IPS-11a (cell line): ENCODE measurements around the gene ADAMTSL3.
"Not testable (repeated sequence)": the region's sequence is repeated elsewhere in the genome, so short reads cannot be mapped to it uniquely, and the experiment has no call there.

ENCODE experiments used
- H3K4me3 ChIP-seq: one replicate; pipeline ENCODE4 v1.5.1; 2013; ENCODE audit warnings: low read depth, low read length, control low read depth

ADAMTSL3 gene

DNA sequence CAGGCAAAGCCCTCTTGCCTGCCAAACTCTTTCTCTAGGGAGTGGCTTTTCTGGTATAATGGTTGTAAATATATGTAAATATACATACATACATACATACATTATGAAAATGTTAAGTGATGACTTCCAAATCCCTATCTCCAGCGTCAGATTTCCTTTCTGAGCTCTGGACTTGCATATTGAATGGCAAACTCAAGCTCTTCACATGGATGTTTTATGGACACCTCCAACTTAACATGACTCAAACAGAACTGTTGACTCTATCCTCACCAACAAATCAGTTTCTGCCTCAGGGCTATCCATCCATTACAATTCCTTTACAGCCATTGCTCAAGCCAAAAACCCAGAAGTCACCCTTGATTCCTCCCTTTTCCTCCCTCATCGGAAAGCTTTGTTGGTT lies 45.1 kb downstream of the ADAMTSL3 start:
- H3K4me3 ChIP-seq = no peak overlapping the region

DNA sequence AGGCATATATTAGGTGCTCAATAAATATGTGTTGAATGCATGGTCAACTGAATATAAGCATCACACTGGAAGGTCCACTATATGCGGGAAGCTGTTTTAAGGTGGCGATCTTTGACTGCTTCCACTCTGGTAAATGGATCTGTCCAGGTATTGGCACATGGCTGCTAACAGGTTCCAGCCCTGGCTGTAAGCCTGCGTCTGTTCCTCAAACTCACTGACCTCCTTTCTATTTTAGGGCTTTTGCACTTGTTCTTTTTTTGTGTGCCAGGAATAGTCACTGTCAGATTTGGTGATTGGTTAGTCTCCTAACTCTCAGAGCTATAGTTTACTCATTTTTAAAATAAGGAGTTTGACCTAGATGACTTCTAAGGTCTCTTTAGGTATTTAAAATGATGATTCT lies 46.2 kb downstream of the ADAMTSL3 start:
- H3K4me3 ChIP-seq = no peak overlapping the region

DNA sequence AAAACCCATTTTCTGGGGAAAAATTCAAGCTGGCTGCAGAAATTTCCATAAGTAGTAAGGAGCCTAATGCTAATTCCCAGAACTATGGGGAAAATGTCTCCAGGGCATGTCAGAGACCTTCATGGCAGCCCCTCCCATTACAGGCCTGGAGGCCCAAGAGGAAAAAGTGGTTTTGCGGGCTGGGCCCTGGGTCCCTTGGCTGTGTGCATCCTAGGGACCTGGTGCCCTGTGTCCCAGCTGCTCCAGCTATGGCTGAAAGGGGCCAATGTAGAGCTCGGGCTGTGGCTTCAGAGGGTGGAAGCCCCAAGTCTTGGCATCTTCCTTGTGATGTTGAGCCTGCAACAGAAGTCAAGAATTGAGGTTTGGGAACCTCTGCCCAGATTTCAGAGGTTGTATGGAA lies 48.4 kb downstream of the ADAMTSL3 start:
- not testable (repeated sequence) for H3K4me3 ChIP-seq

DNA sequence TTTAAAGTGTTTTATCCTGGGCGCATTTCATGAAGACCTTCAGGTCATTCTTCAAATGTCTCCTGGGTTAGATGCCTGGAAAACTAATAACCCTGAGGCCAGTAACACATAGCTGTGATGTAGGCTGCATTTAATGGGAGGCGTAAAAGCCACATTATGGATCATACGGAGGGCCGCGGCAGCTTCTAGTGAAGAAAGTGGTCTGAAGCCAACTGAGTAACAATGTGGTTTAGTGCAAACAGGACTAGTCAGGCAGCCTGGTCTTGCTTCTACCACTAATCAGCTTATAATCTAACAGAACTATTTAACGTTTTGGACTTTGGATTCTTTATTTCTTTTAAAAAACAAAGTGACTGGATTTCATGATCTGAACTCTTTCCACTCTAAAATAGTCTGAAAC lies 54.4 kb downstream of the ADAMTSL3 start:
- no peak overlapping the region for H3K4me3 ChIP-seq

DNA sequence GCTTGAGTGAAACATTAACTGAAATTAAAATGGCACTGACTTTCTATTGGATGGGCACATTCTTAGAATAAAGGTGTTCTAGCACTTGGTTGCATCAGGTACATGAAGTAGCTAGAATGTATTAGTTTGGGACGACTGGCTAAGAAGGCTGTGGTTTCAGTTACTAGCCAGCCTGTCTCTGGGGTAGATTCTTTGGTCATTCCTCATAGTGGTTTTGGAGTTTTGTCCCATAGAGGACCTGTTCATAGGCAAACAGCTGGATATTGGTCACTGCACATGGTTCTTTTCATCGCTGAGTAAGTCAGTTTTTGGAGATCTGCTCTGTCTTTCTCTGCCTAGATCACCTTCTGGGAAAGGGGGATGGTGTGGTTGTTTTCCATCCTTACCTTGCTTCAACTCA lies 55.3 kb downstream of the ADAMTSL3 start:
- H3K4me3 ChIP-seq = no peak overlapping the region

DNA sequence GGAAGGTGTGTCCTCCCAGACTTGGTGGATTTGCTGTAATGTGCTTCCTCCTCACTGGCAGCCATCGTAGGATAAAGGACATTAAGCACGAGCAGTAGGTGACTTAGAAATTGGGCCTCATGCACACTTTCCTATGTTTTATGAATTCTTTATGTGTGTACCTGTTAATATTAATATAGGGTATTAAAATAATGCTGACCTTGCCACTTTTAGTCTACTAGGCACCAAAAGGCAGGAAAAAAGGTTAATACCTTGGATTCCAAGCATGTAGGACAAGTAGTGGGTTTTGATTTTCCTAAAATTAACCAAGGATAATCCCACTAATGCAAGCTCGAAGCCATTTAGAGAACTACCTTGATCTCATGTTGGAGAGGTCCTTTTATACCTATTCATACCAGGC lies 55.9 kb downstream of the ADAMTSL3 start:
- no peak overlapping the region for H3K4me3 ChIP-seq

DNA sequence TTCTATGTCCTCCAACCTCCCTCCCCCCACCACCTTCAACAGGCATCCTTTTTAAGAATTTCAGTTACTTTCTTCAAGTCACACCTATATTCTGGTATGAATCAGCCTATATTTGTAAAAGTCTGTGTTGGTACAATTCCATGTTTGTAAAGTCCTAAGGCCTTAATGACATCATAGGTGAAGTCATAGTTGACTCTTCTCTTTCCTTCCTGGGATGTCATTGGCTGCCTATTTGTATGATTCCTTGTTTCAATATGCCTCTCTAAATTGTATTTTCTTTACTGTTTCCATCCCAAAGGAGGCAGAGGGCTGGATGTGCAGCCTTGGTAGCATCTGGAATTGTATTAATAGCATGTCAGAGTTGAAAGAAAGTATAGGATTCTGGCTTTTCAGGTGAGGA lies 56.5 kb downstream of the ADAMTSL3 start:
- H3K4me3 ChIP-seq = no peak overlapping the region

DNA sequence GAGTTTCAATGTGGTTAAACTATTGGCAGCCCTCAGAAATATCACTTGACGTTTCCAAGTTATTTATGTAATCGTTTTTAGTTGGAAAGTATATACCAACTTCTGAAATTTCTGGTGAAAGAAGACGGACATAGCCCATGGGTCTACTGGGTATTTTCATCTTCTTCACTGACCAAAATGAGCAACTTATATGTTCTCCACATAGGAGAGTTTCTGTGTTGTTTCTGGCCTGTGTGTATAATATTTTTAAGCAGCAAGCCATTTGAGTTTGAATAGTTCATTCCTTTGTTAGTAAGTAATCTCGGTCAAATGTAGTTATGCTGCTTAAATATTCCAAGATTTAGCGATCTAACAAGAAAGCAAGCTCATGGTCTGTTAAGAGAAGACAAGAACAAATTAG lies 57.3 kb downstream of the ADAMTSL3 start:
- H3K4me3 ChIP-seq = no peak overlapping the region

DNA sequence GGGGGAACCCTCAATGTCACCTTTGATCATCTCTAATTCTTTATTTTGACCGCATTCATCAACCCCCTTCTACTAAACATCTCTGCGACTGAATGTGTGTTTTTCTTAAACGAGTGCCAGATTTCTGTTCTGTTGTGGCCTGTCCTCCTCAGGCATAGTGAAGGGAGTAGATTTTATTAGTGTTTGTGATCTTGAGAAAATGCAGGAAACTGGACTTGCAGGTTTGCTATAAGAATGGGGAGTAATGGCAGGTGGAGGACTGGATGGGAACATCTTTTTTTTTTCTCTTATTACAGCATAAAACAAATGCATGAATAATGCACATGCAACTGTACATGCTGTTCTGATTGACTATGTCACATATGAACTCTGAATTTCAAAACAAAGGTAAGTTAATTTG lies 59.3 kb downstream of the ADAMTSL3 start:
- no peak overlapping the region for H3K4me3 ChIP-seq

DNA sequence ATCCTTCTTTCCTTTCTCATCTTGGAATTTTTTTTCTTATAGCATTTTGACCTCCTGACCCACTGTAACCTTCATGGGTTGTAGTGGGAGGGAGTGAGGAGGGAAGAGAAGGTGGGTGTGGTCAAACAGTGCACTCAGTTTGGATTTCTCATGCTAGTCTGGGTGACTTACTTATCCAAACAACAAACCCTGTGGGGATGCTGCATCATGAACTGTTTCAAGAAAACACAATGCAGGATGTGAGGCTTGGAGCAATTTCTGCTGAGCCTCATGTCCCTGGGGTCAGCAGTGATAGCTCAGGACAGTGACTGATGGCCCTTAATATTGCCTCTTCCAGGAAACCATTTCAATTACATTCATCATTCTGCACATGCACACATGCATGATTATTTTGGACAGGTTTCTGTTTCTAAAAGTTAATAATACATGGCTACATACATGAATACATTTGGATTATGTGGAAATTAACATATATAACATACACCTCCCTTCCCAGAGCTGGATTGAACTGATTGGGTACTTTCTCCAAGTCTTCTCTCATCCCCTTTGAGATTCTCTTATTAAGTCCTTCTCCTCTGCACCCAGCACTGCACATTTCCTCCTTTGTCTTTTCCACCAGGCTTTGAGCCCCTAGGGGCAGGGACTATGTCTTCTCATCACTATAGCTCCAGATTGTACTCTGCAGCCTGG lies 61.2 kb downstream of the ADAMTSL3 start:
- no peak overlapping the region for H3K4me3 ChIP-seq

DNA sequence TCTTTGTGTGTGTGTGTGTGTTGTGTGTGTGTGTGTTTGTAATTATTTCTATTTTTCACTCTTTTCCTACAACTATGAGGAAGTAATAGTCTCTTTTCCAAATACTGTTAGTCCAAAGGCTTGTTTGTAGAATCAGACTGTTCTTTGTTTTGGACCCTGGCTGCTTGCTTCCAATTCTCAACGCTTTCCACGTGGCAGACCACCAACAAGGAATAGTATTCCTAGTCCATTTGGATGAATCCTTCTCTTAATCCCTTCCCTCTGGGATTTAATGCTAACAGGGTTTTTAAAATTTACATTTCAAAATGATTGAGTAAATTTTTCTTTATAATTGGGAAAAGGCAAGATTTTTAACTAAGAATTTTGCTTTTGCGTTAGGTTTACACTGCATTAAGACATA lies 62.7 kb downstream of the ADAMTSL3 start:
- no peak overlapping the region for H3K4me3 ChIP-seq

DNA sequence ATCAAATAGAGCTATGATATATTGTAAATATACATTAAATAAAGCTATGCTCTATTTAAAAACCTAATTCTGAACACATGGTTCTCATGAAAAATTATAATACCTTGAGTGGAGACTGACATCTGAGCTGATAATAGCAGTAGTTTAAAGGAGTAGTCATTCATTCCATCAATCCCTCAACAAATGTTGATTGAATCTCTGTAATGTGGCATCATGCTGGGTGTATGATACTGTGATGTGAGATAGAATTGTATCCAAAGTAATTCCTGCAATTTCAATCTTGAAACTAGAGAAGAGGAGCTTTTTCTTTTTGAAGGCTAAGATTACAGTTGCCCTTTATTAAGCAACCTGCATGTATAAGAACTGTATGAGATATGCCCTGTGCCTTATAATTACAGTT lies 63.1 kb downstream of the ADAMTSL3 start:
- no peak overlapping the region for H3K4me3 ChIP-seq

DNA sequence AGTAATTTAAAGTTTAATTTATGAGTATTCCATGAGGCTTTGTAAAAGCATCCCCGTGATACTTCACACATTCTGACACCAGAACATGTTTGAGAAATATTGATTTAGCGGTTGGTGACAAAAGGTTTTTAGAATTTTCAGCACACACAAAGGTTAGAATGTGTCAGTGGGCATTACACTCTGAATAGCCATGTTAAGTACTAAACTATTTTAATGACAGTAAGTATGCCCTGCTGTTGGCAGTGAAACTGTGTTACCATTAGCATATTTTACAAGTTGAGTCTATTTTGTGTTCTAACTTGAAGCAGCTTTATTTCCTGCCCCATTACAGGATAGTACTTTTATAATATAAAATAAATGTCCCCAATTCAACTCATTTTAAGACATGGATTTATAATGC lies 66.5 kb downstream of the ADAMTSL3 start:
- no peak overlapping the region for H3K4me3 ChIP-seq

DNA sequence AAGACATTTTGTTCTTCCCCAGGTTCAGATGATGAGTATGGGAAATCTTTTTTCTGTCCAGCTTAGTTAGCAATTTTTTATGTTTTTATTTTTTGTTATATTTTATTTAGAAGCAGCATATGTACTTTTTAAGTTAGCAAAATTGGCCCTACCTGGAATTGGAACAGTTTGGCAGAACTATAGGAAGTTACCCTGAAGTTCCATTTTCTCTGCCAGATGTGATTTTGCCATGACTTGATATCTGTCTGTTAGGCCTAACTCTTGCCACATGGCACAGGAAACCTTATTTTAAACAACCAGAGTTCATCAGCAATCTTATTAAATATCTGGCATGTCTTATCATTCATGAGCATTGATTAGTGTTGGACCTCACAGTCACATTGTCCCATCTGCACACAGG lies 67.1 kb downstream of the ADAMTSL3 start:
- H3K4me3 ChIP-seq = no peak overlapping the region

DNA sequence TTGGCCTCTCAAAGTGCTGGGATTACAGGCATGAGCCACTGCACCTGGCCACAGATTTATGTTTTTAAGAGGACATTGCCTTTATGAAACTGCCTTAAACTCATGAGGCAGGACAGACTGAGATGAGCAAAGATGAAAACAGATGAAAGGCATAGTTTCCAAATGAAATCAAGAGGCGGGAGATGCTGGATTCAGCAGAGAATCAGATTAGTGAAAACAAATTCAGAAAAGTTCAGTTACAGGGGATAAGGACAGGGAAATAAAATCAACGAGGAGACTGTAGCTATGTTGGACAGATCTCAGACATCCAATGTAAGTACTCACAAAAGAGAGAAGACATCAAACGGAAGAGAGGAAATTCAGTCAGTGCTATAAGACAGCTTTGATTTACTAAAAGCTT lies 68.1 kb downstream of the ADAMTSL3 start:
- H3K4me3 ChIP-seq = no peak overlapping the region

DNA sequence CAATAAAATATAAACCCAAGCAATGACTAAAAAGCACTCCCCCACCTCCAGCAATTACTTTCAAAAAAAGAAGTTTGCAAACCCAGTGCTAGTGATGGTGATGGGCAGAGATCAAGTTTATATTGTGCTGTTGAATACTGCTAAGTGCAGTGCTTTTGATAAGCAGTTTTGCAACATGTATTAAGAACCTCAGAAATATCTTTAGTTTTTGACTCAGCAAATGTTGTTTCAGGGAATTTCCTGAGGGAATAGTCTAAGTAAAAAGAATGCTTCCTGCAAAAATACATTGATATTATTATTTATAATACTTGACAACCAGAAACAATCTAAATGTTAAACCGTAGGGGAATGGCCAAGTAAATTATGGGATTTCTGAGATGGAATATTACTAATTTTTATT lies 69.3 kb downstream of the ADAMTSL3 start:
- no peak overlapping the region for H3K4me3 ChIP-seq

DNA sequence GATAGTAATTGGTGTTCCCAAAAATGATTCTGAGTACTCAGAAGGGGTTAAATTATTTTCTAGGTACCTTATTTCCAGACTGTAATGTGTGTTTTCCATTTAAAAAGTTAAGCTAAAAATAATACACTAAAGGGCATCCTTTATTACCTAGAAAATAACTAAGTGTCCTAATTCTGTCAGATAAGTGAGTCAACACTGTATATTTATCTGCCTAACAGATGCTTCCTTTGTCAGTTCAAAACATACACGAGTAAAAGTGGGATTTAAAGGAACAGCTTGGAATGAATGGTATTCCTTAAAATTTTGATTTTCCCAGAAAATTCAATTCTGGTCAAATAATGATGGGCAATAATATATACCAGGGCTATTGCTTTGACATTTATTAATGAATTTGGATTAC lies 78.3 kb downstream of the ADAMTSL3 start:
- H3K4me3 ChIP-seq = no peak overlapping the region

DNA sequence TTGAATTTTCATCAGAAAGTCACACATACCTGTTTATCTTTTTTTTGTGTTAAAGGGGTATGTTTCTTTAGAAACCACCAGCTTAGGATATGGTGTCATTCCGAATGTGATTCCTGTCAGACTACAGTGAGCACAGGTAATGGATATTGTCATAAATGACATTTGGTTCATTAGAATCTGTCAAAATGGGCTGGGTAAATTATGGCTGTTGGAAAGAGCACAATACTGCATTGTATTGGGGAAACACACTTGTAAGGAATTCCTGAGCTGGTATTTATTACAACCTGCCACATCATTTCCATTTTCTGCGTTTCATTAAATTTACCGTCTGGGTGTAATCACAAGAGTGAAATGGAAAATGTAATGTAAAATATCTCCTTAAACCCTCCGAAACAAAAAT lies 78.8 kb downstream of the ADAMTSL3 start:
- H3K4me3 ChIP-seq = no peak overlapping the region

DNA sequence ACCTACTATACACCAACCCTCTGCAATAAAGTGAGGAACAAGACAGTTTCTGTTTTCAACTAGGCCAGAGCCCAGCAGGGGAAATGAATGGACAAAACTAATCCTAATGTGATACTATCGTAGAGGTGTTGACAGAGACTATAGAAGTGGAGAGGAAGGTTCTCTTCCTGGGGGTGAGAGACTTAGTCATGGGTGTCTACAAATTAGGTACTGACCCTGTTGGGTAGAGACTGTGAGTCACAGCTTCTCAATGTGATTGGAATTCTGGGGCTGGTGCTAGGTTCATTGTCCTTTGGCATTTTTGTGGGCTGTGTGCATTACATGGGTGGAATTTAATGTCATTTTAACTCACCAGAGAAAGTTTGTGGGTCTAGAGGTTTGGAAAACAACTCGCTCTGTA lies 79.3 kb downstream of the ADAMTSL3 start:
- no peak overlapping the region for H3K4me3 ChIP-seq

DNA sequence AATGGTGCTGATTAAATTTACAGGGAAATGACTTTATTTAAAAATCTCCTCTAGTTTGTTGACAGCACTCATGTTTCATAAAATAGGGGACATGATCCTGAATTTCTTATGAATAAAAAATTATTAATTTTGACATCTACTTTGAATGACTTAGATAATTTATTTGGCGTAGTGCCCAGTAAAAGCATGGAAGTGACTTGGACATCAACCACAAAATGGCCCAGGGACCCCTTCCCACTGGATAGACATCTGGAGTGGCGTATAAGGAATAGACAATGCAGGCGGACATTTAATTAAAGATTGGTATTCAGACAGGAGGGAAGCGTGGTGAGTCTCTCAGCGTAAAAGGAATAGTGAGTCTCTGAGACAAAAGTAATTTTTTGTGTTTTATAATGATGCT lies 79.8 kb downstream of the ADAMTSL3 start:
- no peak overlapping the region for H3K4me3 ChIP-seq

DNA sequence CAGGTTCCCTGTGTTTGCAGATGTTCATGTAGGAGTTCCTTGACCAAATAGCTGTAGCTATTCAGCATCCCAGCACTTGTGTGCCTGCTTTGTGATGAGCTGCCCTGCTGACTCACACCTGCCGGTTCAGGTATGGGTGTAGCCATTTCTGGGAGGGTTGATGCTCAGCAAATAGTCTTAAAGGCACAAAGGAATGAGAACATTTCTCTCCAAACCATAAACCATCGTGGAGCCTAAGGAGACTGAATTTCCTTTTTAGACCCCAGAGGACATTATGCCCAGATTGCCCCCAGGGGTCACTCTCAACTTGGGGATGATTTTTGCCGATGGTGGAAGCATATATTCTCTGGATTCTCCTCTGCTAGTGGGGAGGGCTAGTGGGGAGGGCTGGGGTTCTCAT lies 80.6 kb downstream of the ADAMTSL3 start:
- no peak overlapping the region for H3K4me3 ChIP-seq

DNA sequence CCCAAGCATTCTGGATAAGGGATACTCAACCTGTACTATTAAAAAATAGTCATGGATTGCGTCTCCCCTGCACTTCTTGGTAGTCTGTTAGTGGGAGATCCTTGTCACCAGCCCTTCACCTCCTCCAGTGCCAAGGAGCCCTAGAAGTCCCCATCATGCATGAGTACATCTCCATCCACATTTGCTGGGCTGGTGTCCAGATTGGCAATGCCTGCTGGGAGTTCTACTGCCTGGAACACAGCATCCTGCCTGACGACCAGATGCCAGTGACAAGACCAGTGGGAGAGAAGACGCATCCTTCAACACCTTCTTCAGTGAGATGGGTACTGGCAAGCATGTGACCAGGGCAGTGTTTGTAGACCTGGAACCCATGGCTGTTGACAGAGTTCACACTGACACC lies 85.7 kb downstream of the ADAMTSL3 start:
- H3K4me3 ChIP-seq = no peak overlapping the region

DNA sequence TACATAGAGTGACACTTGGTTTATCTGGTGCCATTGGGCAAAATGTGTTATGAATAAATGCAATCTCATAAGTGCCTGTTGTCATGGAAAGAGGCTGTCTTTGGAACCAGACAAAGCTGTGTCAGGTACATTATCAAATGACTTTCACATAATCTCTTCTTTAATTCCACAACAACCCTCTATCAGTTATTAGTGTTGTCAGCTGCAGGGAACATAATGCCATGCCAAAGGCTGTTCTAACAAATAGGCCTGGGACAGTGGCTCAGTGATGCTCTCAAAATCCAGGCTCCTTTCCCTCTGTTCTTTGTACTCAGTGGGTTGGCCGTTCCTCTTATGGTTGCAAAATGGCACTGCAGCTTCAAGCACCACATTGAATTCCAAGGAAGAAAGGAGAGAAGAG lies 91.8 kb downstream of the ADAMTSL3 start:
- no peak overlapping the region for H3K4me3 ChIP-seq

DNA sequence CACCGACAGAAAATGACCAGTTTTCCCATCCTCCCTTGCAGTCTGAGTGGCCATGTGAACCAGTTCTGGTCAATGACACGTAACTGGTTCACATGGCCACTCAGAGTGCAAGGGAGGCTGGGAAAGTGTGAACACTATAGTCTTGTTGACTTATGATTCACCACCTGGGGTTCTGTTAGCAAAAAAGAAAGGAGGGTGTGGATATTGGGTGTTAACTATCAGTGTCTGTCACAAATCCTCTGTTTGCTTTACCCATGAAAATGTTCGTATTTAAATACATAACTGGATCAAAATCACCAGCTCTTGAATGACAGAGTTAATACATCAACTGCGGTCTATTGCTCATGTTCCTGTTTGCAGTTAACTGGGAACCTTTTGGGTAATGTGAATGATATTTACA lies 92.3 kb downstream of the ADAMTSL3 start:
- no peak overlapping the region for H3K4me3 ChIP-seq
